GM19240 (cell line): ENCODE measurements around the gene C22orf15.

Experiments
- DNase-seq: peaks from one replicate; pipeline ENCODE4 v3.0.0; 2011; ENCODE audit warnings: low spot score; ENCODE audit not compliant: insufficient read length

Gene C22orf15

DNA sequence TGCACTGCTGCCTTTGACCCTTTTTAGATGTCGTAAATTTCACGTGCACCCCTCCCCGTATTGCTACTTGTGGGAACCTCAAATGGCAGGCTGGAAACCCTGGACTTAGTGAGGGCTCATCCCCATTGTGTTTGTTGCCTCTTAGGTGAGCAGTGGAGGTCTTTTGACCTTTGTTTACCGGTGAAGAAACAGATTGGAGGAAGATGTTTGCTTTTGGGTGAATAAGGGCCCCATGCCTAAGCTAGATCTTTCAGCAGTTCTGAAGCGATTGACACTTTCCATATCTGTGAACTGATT, 24.8 kb downstream of the C22orf15 start:
- DNase-seq = no peak

DNA sequence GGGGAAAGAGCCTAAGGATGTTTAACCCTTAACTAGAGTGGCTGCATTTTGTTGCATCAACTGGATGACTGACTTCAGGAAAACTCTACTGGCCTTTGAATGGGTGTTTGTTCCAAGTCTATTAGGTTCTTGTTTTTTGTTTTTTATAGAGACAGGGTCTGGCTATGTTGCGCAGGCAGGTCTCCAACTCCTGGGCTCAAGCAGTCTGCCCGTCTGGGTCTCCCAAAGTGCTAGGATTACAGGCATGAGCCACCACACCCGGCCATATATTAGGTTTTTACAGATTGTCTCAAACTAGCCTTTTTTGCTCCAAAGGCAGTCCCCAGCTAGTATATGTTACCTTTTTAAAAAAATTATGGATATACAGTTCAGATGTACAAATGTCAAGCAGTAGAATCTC, 25.1 kb downstream of the C22orf15 start:
- no peak for DNase-seq

DNA sequence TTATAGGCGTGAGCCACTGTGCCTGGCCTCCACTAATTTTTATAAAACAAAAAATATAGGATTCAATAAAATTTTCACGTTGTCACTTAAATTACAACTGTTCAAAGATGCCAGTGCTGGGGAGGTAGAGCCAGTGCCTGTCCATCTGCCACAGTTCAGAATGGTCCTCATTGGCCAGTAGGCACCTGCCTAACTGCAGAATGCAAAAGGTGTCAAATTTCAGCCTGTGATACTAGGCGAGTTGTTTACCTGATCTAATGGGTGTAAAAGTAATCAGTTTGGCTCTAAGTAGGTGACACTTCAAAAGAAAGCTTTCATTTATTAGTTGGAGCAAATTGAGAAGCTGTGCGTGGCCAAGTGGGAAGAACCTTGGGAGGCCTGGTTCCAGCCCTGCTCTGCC, 26.3 kb downstream of the C22orf15 start:
- DNase-seq = no peak

DNA sequence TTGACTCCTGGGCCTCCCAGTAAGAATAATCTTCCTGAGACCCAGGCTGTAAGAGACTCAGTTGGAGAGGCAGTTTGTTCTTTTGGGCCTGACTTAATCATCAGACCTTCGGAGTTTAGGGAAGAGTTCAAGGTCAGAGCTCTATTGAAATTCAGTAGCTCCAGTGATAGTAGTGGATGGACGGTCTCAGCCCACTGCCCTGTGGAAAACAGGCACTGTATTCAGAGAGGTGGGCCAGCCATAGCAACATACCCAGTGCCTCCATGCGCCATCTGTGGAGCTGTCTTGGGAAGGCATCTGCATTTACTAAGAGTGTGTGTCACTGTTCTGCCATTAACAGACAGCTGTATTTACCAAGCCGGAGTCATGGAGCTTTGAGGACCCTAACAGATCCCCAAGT, 26.8 kb downstream of the C22orf15 start:
- no peak for DNase-seq

DNA sequence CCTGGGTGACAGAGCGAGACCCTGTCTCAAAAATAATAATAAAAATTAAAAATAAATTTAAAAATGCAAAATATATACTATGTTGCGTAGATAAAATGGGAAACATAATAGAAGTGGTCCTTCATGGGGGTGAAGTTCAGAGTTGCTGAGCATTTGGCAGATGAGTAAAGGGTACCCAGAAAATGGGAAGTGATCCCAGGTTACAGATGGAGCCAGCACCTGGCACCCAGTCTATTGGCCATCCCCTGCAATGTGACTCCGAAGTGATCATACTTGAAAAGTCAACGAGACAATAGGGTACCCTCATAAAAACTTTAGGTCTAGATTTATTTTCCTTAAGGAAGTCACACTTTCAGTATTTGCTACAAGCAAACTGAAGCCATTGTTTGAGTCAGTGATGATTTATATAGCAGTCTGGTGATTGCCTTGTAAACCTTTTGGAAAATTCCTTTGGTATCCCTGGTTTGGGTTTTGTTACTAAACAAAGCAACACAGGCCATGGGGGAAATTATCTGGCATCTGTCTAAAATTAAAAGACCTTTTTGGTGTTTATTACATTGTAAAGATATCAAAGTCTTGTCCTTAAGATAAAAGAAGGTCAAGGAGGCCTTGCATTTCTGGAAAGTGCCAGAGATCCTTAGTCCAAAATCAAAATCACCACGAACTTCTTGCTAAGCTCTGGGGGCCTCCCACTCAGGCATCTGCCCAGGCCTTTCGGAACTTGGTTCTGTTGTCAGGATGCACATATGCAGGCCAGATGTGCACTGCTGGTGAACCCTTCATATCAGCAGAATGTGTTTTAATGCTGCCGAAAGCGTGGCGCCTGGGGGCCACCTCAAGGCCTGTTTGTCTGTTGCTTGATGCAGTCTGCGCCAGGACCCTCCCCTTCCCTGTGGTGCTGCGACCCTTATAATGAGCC, 28.3 kb downstream of the C22orf15 start:
- no peak for DNase-seq

DNA sequence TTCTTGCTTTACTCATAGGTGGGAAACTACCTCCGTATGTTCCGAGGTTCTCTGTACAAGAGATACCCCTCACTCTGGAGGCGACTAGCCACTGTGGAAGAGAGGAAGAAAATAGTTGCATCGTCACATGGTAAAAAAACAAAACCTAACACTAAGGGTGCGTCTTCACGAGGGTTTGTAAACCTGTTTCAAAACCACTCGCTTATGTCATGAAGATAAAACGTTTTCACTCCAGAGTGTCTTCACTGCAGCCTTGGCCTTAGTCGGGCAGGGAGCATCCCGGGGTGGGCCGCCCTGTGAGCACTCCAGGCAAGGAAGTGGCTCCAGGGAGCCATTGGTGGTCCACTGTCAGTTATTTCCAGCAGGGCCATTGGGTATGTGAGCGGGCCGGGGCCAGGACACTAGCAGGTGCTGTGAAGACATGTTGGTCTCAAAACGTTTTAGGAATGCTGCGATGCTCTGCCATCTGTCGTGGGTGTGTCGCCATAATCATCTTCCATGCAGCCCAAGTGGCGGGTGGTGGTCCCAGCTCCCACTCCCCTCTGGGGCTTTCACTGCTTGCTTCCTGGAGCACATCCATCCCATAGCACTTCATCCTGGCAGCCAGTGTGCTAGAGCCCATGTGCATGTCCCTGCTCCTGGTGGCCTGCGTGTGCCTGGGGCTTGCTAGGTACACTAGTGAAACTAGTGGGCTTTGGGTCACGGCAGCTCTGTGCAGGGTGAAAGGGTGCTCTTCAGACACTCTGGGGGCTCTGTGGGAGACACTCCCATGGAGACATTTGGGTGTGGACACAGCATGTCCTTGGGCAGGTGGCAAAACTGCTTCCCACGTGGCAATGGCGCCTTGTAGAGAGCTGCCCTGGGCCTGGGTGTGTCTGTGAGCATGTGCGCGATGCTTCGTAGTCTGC, 29.2 kb downstream of the C22orf15 start:
- DNase-seq = no peak

DNA sequence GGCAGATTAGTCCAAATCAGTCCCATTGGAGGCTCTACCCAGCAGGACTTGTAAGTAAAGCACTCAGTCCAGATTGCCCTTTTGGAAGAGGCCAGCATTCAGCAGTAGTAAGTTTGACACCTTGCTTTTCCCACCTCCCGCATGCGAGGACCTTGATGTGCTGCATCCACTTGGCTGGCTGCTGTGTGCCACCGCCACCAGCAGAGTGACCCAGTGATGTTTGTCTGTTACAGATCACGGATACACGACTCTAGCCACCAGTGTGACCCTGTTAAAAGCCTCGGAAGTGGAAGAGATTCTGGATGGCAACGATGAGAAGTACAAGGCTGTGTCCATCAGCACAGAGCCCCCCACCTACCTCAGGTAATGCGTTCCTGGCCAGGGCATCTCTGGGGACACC, 30.5 kb downstream of the C22orf15 start:
- no peak for DNase-seq

DNA sequence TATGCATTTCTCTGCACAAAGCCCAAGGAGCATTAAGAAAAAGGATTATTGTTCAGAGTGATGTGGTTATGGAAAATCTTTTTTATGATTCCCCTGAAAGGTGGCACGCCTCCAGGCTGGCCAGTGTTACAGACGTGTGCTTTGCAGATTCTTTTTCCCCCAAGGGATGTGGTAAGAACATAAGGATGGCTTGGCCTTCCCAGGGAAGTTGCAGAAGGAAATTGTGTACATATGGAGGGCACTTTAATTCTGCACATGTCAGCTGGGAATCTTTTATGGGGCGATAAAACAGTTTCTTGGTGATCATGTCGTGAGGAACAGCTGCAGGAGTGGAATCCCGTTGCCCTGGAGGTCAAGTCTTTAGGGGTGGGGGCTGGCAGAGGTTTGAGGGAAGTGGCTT, 33.7 kb downstream of the C22orf15 start:
- no peak for DNase-seq

DNA sequence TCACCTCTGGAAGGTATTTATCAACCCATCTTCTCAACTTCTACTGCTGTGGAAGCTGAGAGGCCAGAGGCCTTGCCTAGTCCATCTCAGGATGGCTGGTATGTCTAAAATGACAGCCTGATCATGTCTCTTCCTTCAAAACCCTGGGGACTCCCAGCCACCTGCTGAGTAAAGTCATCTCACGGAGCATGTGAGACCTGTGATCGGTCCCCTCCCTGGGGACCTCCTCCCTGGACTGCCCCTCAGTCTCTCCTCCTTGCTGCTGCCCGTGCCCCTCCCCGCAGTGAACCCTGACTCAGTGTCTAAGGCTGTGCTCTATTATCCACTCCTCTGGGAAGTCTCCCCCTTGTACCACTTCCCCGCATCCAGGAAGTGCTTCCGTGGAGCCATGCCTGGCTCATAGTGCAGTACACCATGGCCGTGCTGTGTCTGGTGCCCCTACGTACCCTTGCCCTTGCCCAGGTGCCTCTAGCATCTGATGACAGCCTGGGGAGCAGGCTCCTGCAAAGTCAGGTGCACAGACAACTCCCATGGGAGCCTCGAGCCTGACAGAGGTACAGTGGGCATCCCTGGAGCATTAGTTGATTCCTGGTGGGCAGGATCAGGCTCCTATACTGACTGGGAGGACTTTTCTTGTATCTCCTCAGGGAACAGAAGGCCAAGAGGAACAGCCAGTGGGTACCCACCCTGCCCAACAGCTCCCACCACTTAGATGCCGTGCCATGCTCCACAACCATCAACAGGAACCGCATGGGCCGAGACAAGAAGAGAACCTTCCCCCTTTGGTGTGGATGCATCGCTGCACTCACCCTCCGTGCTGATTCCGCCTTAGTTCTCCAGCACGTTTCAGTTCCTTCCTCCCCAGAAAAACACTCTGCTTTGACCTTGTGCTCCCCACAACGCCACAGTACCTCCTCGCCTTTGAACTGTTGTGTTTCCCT, 37.8 kb downstream of the C22orf15 start:
- peak; percentile 33 for DNase-seq

DNA sequence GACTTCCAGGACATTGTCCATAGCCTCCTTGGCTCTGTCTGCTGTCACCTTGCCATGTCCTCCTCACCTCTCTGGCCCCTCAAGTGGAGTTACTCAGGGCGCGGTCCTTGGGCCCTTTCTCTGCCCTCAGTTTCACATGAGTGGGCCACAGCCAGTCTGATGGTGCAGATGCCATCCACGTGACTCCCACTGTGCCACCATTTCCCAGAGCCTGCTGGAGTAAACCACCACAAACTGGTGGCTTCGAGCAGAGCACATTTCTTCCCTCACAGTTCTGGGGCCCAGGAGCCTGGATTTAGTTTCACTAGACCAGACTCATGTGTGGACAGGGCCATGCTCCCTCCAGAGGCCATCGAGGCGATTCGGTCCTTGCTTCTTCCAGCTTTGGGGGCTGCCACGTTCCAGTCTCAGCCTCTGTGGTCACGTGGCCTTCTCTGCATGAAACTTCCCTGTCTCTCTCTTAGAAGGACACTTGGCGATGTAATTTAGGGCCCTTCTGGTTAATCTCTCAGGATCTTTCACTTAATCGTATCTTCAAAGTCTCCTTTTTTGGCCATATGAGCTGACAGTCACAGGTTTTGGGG, 38.5 kb downstream of the C22orf15 start:
- no peak for DNase-seq

DNA sequence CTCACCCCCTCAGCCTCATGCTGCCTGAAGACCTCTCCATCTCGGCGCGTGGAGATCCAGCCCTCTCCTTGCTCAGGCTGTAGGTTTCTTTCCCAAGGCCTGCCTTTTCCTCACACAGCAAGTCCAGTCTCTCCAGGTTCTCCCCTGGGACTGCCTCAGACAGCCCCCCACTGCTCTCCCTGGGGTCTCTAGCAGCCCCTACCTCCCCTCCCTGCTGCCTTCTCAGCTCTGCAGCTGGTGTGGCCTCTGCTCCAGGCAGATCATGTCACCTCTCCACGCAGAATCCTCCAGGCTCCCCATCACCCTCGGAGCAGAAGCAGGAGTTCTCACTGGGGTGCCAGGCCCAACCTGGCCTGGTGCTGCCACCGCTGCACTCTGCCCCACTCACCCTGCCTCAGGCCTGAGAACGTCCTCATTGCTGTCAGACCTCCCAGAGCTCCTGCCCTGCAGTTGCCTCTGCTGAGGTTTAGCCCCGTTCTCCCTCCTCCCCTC, 39.1 kb downstream of the C22orf15 start:
- DNase-seq = no peak

DNA sequence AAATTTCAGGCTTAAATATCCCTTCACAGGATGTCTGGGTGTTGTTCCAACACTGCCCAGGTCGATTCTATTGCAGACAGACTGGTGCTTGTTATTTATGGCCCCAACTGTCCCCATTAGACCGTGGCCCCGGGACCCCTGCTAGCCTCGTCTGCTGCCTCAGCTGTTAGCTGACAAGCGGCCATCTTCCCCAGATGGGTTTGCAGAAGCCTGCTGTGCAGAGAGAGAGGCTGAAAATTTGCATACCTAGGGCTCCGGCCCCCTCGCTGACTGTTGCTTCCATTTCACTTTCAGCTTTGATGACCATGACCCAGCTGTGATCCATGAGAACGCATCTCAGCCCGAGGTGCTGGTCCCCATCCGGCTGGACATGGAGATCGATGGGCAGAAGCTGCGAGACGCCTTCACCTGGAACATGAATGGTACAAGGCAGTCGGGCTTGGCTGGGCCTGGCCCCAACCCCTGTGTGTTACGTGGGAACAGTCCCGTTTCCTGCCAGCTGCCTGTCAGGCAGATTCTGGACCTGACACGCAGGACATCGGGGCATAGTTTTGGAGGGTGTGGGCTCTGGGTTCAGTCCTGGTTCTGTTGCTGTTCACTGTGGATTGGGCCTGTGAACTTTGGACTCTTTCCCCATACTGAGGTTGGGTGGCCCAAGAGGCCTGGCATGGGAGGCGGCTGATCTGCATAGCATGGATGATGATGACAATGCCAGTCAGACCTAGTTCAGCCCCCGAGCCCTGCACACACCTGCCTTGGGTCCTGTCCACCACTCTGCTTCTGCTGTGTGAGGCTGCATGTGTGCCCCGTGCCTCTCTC, 40.4 kb downstream of the C22orf15 start:
- peak; percentile 52 for DNase-seq

DNA sequence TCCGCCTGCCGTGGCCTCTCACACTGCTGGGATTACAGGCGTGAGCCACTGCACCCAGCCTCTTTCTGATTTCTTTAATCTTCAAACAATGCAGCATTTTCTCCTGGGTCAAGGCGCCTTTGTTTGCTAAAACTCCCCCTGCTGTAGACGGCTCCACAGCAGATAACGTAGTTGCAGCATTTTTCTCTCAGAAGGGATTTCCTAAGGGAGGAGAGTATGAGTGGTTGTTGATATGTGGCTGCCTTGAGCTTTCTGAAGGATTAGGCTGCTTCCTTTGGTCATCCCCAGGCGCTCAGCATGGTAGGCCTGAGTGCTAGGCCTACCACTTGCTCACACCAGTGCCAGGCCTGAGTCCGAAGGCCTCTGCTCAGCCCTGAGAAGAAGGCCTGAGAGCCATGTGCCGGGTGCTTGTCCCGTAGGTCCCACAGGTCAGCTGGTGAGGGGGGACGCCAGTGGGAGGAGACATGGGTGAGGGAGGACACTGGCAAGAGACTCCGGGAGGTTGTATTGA, 42.0 kb downstream of the C22orf15 start:
- DNase-seq = no peak

DNA sequence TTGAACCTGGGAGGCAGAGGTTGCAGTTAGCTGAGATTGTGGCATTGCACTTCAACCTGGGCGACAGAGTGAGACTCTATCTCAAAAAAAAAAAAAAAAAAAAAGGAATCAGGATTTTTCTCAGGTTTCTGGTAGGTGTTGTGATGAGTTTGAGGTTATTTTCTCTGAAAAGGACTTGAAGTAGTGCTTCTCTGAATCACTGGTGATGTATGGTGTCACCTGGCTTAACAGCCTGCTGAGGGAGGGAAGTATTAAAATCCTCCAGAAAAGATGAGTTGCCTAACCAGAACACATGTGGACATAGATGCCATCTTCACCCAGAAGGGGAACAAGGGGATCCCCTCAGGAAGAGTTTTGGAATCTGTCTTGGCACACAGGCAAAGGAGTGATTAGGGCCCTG, 44.0 kb downstream of the C22orf15 start:
- no peak for DNase-seq

DNA sequence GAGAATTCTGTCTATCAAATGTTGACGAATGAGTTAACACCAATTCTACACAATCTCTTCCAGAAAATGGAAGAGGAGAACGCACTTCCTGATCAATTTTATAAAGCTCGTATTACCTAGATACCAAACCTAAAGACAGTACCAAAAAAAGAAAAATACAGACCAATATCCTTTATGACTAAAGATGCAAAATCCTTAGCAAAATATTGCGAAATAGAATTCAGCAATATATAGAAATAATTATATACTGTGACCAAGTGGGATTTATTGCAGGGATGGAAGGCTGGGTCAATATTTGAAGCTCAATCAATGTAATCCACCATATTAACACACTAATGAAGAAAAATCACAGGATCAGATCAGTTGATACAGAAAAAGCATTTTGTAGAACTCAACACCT, 49.6 kb downstream of the C22orf15 start:
- DNase-seq = no peak
